Epithelial cell of proximal tubule (primary cell): ENCODE data around the gene ARHGAP26. TPM values are rescaled to one million over a fixed set of nuclear protein-coding genes. Genes with fewer than 3 reads are reported as not detected.

Source experiments
- DNase-seq: peaks from one replicate; pipeline ENCODE4 v3.0.0-alpha.2; 2011; ENCODE audit warnings: low read depth
- H3K4me3 ChIP-seq: 2 replicates; pipeline ENCODE4 v1.5.1; 2011; ENCODE audit warnings: low read depth, mild to moderate bottlenecking, low read length
- CTCF ChIP-seq: conservative IDR thresholded peaks from 2 replicates; pipeline ENCODE4 v1.5.1; 2012; ENCODE audit warnings: low read depth, mild to moderate bottlenecking, low read length
- total RNA-seq: library from RNA; depleted of rRNA; stranded (reverse); fragments of >200 nt; gene quantifications from 2 replicates; pipeline ENCODE4 v1.2.3, GENCODE V29; 2015

The ARHGAP26 gene
- total RNA-seq, 1 donor from 2014 or later, result 7.0 TPM

GRCh38 chr5:143168171-143168741, 398.1 kb downstream of the ARHGAP26 start:
- no peak for TF ChIP-seq CTCF
- H3K4me3 ChIP-seq, result no peak overlapping the region
- no peak for DNase-seq

- H3K4me3 ChIP-seq, result no peak overlapping the region
- TF ChIP-seq CTCF, result no peak
- no peak for DNase-seq
Measured at GRCh38 chr5:143168921-143169810, 399.0 kb downstream of the ARHGAP26 start.

GRCh38 chr5:143170104-143170503, 399.9 kb downstream of the ARHGAP26 start:
- no peak for TF ChIP-seq CTCF
- DNase-seq, result no peak
- H3K4me3 ChIP-seq, result no peak overlapping the region

- no peak for DNase-seq
- TF ChIP-seq CTCF, result no peak
- no peak overlapping the region for H3K4me3 ChIP-seq
Measured at GRCh38 chr5:143170977-143171376, 400.8 kb downstream of the ARHGAP26 start.

- no peak for DNase-seq
- no peak overlapping the region for H3K4me3 ChIP-seq
- TF ChIP-seq CTCF, result no peak
Measured at GRCh38 chr5:143172739-143173138, 402.6 kb downstream of the ARHGAP26 start.

GRCh38 chr5:143173139-143173889, 403.1 kb downstream of the ARHGAP26 start:
- no peak overlapping the region for H3K4me3 ChIP-seq
- TF ChIP-seq CTCF, result no peak
- DNase-seq, result no peak
